HL-60 (cell line): ENCODE results near the gene FAM76B.

Experiments used
- DNase-seq, 2 experiments: peaks; one replicate each; pipeline ENCODE4 v3.0.0-alpha.2; 2010 to 2020; ENCODE audit warnings: low read depth in 1 of 2, low spot score in 1 of 2
- H3K27ac ChIP-seq: fragments of 250-450 bp; sonication (Bioruptor Pico); replicated peaks from 2 replicates; pipeline ENCODE4 v1.5.1; 2020; ENCODE audit warnings: mild to moderate bottlenecking, moderate library complexity
- H3K27me3 ChIP-seq: fragments of 250-450 bp; sonication (Bioruptor Pico); 2 replicates; pipeline ENCODE4 v1.5.1; 2021; ENCODE audit warnings: mild to moderate bottlenecking, moderate library complexity; ENCODE audit not compliant: insufficient read depth, poor library complexity, severe bottlenecking
- H3K4me3 ChIP-seq: replicated peaks from 2 replicates; pipeline ENCODE4 v1.5.1; 2011; ENCODE audit warnings: mild to moderate bottlenecking, control low read depth, low read length; ENCODE audit not compliant: insufficient read depth
- GABPA ChIP-seq: IDR thresholded peaks from 2 replicates; pipeline ENCODE4 v1.6.1; 2012; ENCODE audit warnings: low read depth
- POLR2AphosphoS5 ChIP-seq: IDR thresholded peaks from 2 replicates; pipeline ENCODE4 v1.6.1; 2012; ENCODE audit warnings: low read depth
- SPI1 ChIP-seq: IDR thresholded peaks from 2 replicates; pipeline ENCODE4 v1.6.1; 2012; ENCODE audit warnings: low read depth, mild to moderate bottlenecking, borderline replicate concordance
- TF ChIP-seq, protein P1 (sequence below): IDR thresholded peaks from one replicate; pipeline ENCODE4 v1.5.1; 2011; ENCODE audit warnings: low read length, control low read depth, inconsistent platforms; ENCODE audit not compliant: insufficient read depth
- TF ChIP-seq, protein P2 (sequence below): IDR thresholded peaks from 2 replicates; pipeline ENCODE4 v1.6.1; 2012; ENCODE audit warnings: low read depth; ENCODE audit not compliant: insufficient replicate concordance

Gene FAM76B

GRCh38 chr11:95732930-95733602 is 56.5 kb downstream of the FAM76B start:
- Histone ChIP-seq H3K4me3 (no peak overlapping the region), H3K27me3 (no peaks in the 10 kb centered on the region), H3K27ac (no peak overlapping the region)
- TF ChIP-seq, protein P1, sequence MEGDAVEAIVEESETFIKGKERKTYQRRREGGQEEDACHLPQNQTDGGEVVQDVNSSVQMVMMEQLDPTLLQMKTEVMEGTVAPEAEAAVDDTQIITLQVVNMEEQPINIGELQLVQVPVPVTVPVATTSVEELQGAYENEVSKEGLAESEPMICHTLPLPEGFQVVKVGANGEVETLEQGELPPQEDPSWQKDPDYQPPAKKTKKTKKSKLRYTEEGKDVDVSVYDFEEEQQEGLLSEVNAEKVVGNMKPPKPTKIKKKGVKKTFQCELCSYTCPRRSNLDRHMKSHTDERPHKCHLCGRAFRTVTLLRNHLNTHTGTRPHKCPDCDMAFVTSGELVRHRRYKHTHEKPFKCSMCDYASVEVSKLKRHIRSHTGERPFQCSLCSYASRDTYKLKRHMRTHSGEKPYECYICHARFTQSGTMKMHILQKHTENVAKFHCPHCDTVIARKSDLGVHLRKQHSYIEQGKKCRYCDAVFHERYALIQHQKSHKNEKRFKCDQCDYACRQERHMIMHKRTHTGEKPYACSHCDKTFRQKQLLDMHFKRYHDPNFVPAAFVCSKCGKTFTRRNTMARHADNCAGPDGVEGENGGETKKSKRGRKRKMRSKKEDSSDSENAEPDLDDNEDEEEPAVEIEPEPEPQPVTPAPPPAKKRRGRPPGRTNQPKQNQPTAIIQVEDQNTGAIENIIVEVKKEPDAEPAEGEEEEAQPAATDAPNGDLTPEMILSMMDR, result no peak
- TF ChIP-seq SPI1 (no peak), GABPA (no peak), POLR2AphosphoS5 (no peak)
- TF ChIP-seq, protein P2, sequence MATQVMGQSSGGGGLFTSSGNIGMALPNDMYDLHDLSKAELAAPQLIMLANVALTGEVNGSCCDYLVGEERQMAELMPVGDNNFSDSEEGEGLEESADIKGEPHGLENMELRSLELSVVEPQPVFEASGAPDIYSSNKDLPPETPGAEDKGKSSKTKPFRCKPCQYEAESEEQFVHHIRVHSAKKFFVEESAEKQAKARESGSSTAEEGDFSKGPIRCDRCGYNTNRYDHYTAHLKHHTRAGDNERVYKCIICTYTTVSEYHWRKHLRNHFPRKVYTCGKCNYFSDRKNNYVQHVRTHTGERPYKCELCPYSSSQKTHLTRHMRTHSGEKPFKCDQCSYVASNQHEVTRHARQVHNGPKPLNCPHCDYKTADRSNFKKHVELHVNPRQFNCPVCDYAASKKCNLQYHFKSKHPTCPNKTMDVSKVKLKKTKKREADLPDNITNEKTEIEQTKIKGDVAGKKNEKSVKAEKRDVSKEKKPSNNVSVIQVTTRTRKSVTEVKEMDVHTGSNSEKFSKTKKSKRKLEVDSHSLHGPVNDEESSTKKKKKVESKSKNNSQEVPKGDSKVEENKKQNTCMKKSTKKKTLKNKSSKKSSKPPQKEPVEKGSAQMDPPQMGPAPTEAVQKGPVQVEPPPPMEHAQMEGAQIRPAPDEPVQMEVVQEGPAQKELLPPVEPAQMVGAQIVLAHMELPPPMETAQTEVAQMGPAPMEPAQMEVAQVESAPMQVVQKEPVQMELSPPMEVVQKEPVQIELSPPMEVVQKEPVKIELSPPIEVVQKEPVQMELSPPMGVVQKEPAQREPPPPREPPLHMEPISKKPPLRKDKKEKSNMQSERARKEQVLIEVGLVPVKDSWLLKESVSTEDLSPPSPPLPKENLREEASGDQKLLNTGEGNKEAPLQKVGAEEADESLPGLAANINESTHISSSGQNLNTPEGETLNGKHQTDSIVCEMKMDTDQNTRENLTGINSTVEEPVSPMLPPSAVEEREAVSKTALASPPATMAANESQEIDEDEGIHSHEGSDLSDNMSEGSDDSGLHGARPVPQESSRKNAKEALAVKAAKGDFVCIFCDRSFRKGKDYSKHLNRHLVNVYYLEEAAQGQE, result no peak
- DNase-seq, result no peak

GRCh38 chr11:95729462-95729861 is 60.1 kb downstream of the FAM76B start:
- TF ChIP-seq, protein P1, result no peak
- TF ChIP-seq GABPA (no peak), SPI1 (no peak), POLR2AphosphoS5 (no peak)
- TF ChIP-seq, protein P2, result no peak
- no peaks in the 10 kb centered on the region for H3K27me3 ChIP-seq
- H3K27ac ChIP-seq, result no peak overlapping the region
- H3K4me3 ChIP-seq, result no peak overlapping the region
- DNase-seq, result no peak

DNA sequence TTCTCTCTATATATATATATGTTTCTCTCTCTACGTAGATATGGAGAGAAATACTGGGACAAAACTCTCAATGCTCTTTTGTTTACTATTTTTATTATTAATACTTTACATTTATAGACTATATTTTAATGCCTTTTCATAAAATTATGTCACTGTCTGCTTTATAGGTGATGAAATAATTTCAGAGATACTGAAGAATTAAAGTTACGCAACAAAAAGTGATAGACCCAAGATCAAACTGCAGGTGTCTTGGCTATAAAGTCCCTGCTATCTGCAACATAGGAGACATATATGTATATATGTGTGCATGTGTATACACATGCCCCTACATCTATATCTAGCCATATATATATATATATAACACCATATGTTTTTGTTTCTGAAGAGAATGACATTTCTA is 60.8 kb downstream of the FAM76B start:
- no peak overlapping the region for H3K27ac ChIP-seq
- TF ChIP-seq, protein P2, result no peak
- TF ChIP-seq SPI1 (no peak), GABPA (no peak), POLR2AphosphoS5 (no peak)
- TF ChIP-seq, protein P1, result no peak
- H3K4me3 ChIP-seq, result no peak overlapping the region
- no peak for DNase-seq
- H3K27me3 ChIP-seq, result no peaks in the 10 kb centered on the region
